Caco-2 (cell line): ENCODE results near the gene DLEC1. TPM values are rescaled to one million over a fixed set of nuclear protein-coding genes. Genes with fewer than 3 reads are reported as not detected.

Experiments used
- BruUV-seq: library from RNA; stranded (reverse); fragments of 400-500 nt; replicated peaks from 2 replicates; lab custom pipeline; 2021; lab: Mats Ljungman, UMichigan
- CTCF ChIA-PET: fragments of 300-600 bp; sonication (Branson Sonifier 250); formaldehyde crosslinking; loops from one replicate; lab custom pipeline; 2022; ENCODE audit warnings: antibody characterized with exemption; lab: Charles Lee
- POLR2A ChIA-PET: fragments of 300-600 bp; sonication (Branson Sonifier 250); formaldehyde crosslinking; loops from one replicate; lab custom pipeline; 2022; ENCODE audit warnings: antibody characterized with exemption; lab: Charles Lee
- DNase-seq, 2 experiments: peaks; one replicate each; pipeline versions ENCODE4 v3.0.0 to v3.0.0-alpha.2; 2020 to 2022
- H3K27me3 ChIP-seq: replicated peaks from 2 replicates; pipeline ENCODE4 v1.6.0; 2011; ENCODE audit warnings: low read length; ENCODE audit not compliant: control insufficient read depth, insufficient read depth
- H3K36me3 ChIP-seq: 2 replicates; pipeline ENCODE4 v1.5.1; 2011; ENCODE audit warnings: low read length; ENCODE audit not compliant: control insufficient read depth, insufficient read depth
- H3K4me1 ChIP-seq: fragments of 250-450 bp; sonication (Bioruptor Pico); 2 replicates; pipeline ENCODE4 v1.5.1; 2020; ENCODE audit warnings: mild to moderate bottlenecking
- H3K4me3 ChIP-seq: 2 replicates; pipeline ENCODE4 v1.5.1; 2011; ENCODE audit warnings: low read depth, mild to moderate bottlenecking, control low read depth, low read length
- H3K9me3 ChIP-seq: fragments of 250-450 bp; sonication (Bioruptor Pico); 2 replicates; pipeline ENCODE4 v1.5.1; 2020; ENCODE audit warnings: mild to moderate bottlenecking, moderate library complexity
- H3K27ac Mint-ChIP-seq: one replicate; pipeline ENCODE4 v1.8.0; 2022; ENCODE audit warnings: mixed read lengths; ENCODE audit not compliant: unreplicated experiment
- H3K27me3 Mint-ChIP-seq: one replicate; pipeline ENCODE4 v1.8.0; 2022; ENCODE audit warnings: mixed read lengths; ENCODE audit not compliant: insufficient read depth, unreplicated experiment
- H3K36me3 Mint-ChIP-seq: one replicate; pipeline ENCODE4 v1.8.0; 2022; ENCODE audit warnings: mild to moderate bottlenecking, mixed read lengths; ENCODE audit not compliant: insufficient read depth, unreplicated experiment
- H3K4me1 Mint-ChIP-seq: one replicate; pipeline ENCODE4 v1.8.0; 2022; ENCODE audit warnings: low read depth, mixed read lengths; ENCODE audit not compliant: unreplicated experiment
- H3K4me3 Mint-ChIP-seq: one replicate; pipeline ENCODE4 v1.8.0; 2022; ENCODE audit warnings: mild to moderate bottlenecking, moderate library complexity, mixed read lengths; ENCODE audit not compliant: unreplicated experiment
- H3K9me3 Mint-ChIP-seq: one replicate; pipeline ENCODE4 v1.8.0; 2022; ENCODE audit warnings: mixed read lengths; ENCODE audit not compliant: unreplicated experiment
- intact Hi-C: fragments of 100-400 bp; cut with micrococcal nuclease; formaldehyde crosslinking; loops from one replicate; pipeline ENCODE4 v1.10.0; 2022; ENCODE audit not compliant: unreplicated experiment
- total RNA-seq: library from RNA; stranded (reverse); gene quantifications from 2 replicates; pipeline ENCODE4 v1.2.3, GENCODE V29; 2022
- TF ChIP-seq, protein P1 (sequence below), 2 experiments: fragments of 200-600 bp in 1 of 2; IDR thresholded peaks; 1 replicate in 1 of 2; 2 replicates in 1 of 2; pipeline versions ENCODE4 v1.5.1 to v1.8.0; 2011 to 2022; ENCODE audit warnings: antibody characterized with exemption in 1 of 2, control low read depth in 1 of 2, inconsistent platforms in 1 of 2, low read depth in 1 of 2, low read length in 1 of 2, mild to moderate bottlenecking in 1 of 2, moderate library complexity in 1 of 2; ENCODE audit not compliant: insufficient read depth in 1 of 2, severe bottlenecking in 1 of 2, unreplicated experiment in 1 of 2

The DLEC1 gene
- total RNA-seq, 1 experiment from 2014 or later = 0.11 TPM

DNA sequence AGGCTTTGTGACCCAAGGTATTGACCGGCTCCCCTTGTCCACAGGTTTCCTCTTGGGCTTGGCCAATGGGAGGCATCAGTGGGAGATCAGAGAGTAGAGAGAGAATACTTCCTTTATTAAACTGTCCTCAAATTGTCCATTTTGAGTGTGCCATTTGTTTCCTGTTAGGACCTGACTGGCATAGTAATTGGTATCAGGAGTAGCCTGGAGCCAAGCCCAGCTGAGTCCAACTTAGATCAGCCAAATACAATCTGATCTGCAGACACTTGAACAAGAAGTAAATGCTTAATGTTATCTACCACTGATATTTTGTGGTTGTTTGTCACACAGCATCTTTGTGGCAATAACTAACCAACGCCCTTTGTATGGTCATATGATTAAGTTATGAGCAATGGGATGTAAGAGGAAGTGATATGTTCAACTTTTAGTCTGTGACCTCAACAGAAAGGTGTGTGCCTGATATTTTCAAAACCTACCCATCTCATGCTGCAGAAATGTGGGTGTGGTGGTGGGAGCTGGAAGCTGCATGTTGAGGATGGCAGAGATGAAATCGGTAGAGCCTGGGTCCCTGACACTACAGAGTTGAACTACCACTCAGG lies 112.8 kb downstream of the DLEC1 start:
- Mint-ChIP-seq H3K27ac (no peak overlapping the region), H3K27me3 (no peaks in the 10 kb centered on the region), H3K4me3 (no peak overlapping the region), H3K4me1 (no peaks in the 10 kb centered on the region), H3K36me3 (no peaks in the 10 kb centered on the region), H3K9me3 (peaks cover 7% of the 10 kb centered on the region)
- Histone ChIP-seq H3K4me3 (no peak overlapping the region), H3K36me3 (no peaks in the 10 kb centered on the region), H3K27me3 (no peaks in the 10 kb centered on the region), H3K9me3 (peaks cover 4% of the 10 kb centered on the region; the same call in 1 of the 2 replicates), H3K4me1 (peaks cover 15% of the 10 kb centered on the region)
- BruUV-seq = no TSS peak
- intact Hi-C loops = no loop called here
- ChIA-PET POLR2A (no interaction called here), CTCF (no interaction called here)
- TF ChIP-seq, protein P1, sequence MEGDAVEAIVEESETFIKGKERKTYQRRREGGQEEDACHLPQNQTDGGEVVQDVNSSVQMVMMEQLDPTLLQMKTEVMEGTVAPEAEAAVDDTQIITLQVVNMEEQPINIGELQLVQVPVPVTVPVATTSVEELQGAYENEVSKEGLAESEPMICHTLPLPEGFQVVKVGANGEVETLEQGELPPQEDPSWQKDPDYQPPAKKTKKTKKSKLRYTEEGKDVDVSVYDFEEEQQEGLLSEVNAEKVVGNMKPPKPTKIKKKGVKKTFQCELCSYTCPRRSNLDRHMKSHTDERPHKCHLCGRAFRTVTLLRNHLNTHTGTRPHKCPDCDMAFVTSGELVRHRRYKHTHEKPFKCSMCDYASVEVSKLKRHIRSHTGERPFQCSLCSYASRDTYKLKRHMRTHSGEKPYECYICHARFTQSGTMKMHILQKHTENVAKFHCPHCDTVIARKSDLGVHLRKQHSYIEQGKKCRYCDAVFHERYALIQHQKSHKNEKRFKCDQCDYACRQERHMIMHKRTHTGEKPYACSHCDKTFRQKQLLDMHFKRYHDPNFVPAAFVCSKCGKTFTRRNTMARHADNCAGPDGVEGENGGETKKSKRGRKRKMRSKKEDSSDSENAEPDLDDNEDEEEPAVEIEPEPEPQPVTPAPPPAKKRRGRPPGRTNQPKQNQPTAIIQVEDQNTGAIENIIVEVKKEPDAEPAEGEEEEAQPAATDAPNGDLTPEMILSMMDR (IDR thresholded peaks at IDR 0.05; ENCODE audit: insufficient read depth in 1 of 2, low read depth in 1 of 2, low read length in 1 of 2, severe bottlenecking in 1 of 2, unreplicated experiment in 1 of 2) = no peak
- no peak for DNase-seq

DNA sequence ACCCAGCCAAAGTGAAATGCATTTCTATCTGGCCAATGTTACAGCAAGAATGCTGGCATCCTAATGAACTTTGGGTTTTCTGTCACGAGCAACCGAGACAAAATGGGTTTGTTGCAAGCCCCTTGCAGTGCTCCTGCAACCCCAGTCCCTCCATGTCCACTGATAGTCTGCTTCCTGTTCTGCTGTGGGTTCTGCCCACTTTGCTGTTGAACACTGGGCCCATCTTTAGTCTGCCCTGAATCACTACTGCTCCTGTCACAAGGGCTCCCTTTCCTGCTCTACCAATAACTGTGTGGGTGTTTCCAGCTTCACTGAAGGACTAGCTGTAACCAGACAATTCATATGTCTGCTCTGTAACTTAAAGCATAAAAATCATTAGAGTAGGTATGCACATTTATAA lies 113.6 kb downstream of the DLEC1 start:
- Mint-ChIP-seq H3K36me3 (no peaks in the 10 kb centered on the region), H3K9me3 (no peaks in the 10 kb centered on the region), H3K4me1 (no peaks in the 10 kb centered on the region), H3K27ac (no peak overlapping the region), H3K27me3 (no peaks in the 10 kb centered on the region), H3K4me3 (no peak overlapping the region)
- ChIA-PET POLR2A (interaction anchor here (1.2 kb wide), 1 partner anchor 12 kb away, joined by 3 read pairs; the partner anchor contains the start of gene OXSR1), CTCF (no interaction called here)
- Histone ChIP-seq H3K9me3 (no peaks in the 10 kb centered on the region), H3K4me3 (no peak overlapping the region), H3K4me1 (peaks cover 15% of the 10 kb centered on the region), H3K27me3 (no peaks in the 10 kb centered on the region), H3K36me3 (no peaks in the 10 kb centered on the region)
- TF ChIP-seq, protein P1 (IDR thresholded peaks at IDR 0.05; ENCODE audit: insufficient read depth in 1 of 2, low read depth in 1 of 2, low read length in 1 of 2, severe bottlenecking in 1 of 2, unreplicated experiment in 1 of 2) = no peak
- intact Hi-C loops = no loop called here
- BruUV-seq = no TSS peak
- no peak for DNase-seq

DNA sequence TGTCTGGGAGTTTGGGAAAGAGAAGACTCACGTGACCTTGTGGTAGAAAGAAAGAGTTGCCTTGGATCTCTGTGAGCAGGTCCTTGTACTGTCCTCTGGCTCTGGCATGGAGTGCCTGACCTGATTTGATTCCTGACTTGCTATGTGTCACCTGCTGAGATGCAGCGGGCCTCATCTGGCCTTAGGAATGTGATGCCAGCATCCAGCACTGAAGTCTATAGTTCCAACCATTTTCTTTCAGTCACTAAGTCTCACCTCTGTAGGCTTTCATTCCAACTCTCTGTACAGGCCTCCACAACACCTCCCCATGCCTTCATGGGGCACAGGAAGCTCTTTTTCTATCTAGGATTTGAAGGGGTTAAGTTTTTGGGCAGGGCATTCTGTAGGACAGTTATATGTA lies 114.2 kb downstream of the DLEC1 start:
- no peak overlapping the region for H3K4me3 Mint-ChIP-seq
- H3K4me3 ChIP-seq = no peak overlapping the region
- no peaks in the 10 kb centered on the region for H3K27me3 ChIP-seq
- no peaks in the 10 kb centered on the region for H3K36me3 Mint-ChIP-seq
- H3K9me3 ChIP-seq = no peaks in the 10 kb centered on the region
- no peaks in the 10 kb centered on the region for H3K27me3 Mint-ChIP-seq
- CTCF ChIA-PET = no interaction called here
- no peaks in the 10 kb centered on the region for H3K4me1 Mint-ChIP-seq
- DNase-seq = no peak
- H3K27ac Mint-ChIP-seq = no peak overlapping the region
- no peaks in the 10 kb centered on the region for H3K36me3 ChIP-seq
- POLR2A ChIA-PET = interaction anchor here (1.2 kb wide), 1 partner anchor 12 kb away, joined by 3 read pairs; the partner anchor contains the start of gene OXSR1
- H3K9me3 Mint-ChIP-seq = no peaks in the 10 kb centered on the region
- TF ChIP-seq, protein P1 (IDR thresholded peaks at IDR 0.05; ENCODE audit: insufficient read depth in 1 of 2, low read depth in 1 of 2, low read length in 1 of 2, severe bottlenecking in 1 of 2, unreplicated experiment in 1 of 2) = no peak
- peaks cover 15% of the 10 kb centered on the region for H3K4me1 ChIP-seq
- intact Hi-C loops = no loop called here
- BruUV-seq = no TSS peak
